Effector memory CD8-positive, alpha-beta T cell (primary cell): ENCODE results near the gene MRPS35.
A peak's percentile ranks its signal among the peaks of the same experiment; 100 is the strongest.

Experiments
- ATAC-seq: fragments of 150-1000 bp; cut with Tn5 transposase; replicated peaks from 2 replicates; pipeline ENCODE4 v1.10.0; 2021; ENCODE audit warnings: mild to moderate bottlenecking, moderate library complexity
- DNase-seq, 3 experiments: peaks; one replicate each; pipeline ENCODE4 v3.0.0; 2021
- H3K27ac Mint-ChIP-seq, 2 donors: one replicate each; pipeline ENCODE4 v1.8.0; 2022; ENCODE audit warnings: mild to moderate bottlenecking in 2 of 2, mixed read lengths in 2 of 2, moderate library complexity in 2 of 2
- H3K27me3 Mint-ChIP-seq, 2 donors: one replicate each; pipeline ENCODE4 v1.8.0; 2022; ENCODE audit warnings: mixed read lengths in 2 of 2
- H3K36me3 Mint-ChIP-seq: one replicate; pipeline ENCODE4 v1.8.0; 2022; ENCODE audit warnings: mild to moderate bottlenecking, moderate library complexity, mixed read lengths; ENCODE audit not compliant: insufficient read depth
- H3K4me1 Mint-ChIP-seq, 2 donors: one replicate each; pipeline ENCODE4 v1.8.0; 2022; ENCODE audit warnings: low read depth in 2 of 2, mixed read lengths in 2 of 2
- H3K4me3 Mint-ChIP-seq, 2 donors: one replicate each; pipeline ENCODE4 v1.8.0; 2022; ENCODE audit warnings: mild to moderate bottlenecking in 2 of 2, mixed read lengths in 2 of 2, moderate library complexity in 2 of 2
- H3K9me3 Mint-ChIP-seq, 2 donors: one replicate each; pipeline ENCODE4 v1.8.0; 2022; ENCODE audit warnings: mixed read lengths in 2 of 2

Gene MRPS35

DNA sequence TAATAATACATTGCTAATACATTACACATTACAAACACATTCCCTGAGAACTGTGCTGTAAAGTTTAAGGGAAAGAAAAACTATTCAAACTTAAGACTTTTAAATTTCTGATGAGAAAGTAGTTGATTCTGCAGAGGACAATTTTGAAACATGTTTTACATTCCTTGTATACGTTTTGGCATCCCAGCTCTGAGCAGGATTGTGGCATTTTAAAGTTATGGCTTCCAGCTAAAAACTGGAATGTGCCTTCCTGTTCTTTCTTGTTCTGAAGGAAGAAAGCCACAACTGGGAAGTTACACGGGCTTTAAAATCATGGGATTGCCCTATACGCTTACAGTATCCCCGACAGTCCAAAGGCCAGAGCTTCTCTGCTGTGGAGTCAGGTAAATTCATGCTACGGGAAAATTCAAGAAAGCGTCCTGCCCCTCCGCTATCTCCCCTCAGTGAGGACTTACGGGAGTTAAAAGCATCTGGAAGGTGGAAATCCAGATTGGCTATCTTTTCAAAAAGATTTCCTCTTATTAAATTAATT, 58.6 kb downstream of the MRPS35 start:
- no peak overlapping the region for H3K27ac Mint-ChIP-seq
- no peak overlapping the region for H3K4me3 Mint-ChIP-seq
- H3K4me1 Mint-ChIP-seq, result no peaks in the 10 kb centered on the region
- no peaks in the 10 kb centered on the region for H3K9me3 Mint-ChIP-seq
- DNase-seq, result no peak
- no peak for ATAC-seq
- H3K27me3 Mint-ChIP-seq, result no peaks in the 10 kb centered on the region
- H3K36me3 Mint-ChIP-seq, result no peaks in the 10 kb centered on the region

DNA sequence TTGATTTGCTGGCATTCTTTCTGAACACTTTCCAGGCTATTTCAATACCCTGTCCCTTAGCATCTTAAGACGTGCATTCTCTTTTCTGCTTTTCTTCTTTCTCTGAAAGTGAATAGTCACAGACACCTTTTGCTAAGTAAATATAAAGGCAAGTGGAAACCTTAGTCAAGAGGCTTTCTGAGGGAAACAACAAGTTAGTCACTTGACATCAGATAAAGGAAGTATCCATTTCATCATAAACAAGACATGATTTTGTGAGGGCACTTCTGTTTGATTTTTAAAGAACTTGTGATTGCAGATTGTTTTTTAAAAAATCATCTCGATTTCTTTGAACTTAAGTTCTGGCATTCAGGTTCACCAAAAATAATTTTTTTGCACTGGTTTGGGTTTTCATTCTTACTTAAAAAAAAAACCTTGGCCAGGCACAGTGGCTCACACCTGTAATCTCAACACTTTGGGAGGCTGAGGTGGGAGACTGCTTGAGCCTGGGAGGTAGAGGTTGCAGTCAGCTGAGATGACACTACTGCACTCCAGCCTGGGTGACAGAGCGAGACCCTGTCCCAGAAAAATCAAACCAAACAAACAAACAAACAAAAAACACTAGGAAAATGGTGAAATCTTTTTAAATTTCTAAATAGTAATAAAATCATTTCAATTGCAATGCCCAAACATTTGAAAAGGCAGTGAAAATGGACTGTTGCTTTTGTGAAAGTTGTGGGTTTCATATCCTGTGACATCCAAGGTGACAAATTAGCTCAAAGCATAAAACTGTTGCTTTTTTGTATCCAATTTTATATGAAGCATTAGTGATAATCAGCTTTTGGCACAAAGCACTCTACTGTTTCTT, 61.1 kb downstream of the MRPS35 start:
- Mint-ChIP-seq H3K27me3 (no peaks in the 10 kb centered on the region), H3K9me3 (no peaks in the 10 kb centered on the region), H3K4me1 (no peaks in the 10 kb centered on the region), H3K27ac (no peak overlapping the region), H3K4me3 (no peak overlapping the region), H3K36me3 (no peaks in the 10 kb centered on the region)
- DNase-seq (no peak), ATAC-seq (no peak)

DNA sequence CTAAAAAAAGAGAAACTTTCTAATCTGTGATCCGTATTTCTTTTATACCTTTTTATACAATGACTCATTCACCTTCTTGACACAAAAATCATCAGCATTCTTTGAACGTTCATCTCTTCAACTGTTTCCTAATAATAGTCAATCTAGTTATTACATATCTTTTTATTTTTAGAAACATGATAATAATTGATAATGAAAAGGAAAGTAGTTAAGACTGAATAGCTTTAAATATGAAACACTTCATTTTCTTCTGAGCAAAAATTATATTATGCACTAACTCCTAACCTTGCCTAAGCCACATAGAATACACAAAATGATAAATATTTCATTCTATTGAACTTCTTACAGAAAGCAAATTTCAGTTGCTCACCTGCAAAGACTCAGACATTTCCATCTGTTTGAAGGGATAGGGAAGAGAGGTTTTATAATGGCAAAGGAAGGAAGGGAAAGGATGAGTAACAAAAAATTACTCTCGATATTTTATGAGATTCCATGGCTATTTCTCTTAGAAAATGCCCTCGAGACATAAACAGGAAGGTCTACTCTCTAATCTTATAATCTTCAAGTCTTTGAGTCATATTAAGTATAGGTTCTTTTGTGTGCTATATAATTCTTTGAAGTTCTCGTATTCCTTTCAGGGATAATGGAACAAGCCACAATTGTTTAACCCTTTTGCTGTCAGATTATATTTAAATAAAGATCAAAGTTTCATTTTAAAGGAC, 61.9 kb downstream of the MRPS35 start:
- H3K4me3 Mint-ChIP-seq, result no peak overlapping the region

DNA sequence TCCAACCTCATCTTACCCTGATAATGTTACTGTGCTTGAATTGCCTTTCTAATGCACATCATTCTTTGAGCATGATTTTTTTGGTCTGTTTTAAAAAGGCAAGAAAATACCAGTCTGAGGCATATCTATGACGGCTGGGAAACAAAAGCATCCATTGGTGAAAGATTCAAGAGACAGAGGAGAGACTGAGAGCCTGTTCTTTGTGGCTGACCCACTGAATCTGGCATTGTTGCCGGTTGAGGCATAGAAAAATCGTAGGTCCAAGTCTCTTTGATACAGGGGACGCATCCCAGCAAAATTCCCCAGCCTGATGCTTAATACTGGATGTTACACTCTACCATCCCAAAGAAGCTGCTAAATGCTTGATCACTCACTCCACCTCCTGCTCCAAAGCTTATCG, 66.5 kb downstream of the MRPS35 start:
- no peaks in the 10 kb centered on the region for H3K9me3 Mint-ChIP-seq
- ATAC-seq (no peak), DNase-seq (no peak)
- H3K4me1 Mint-ChIP-seq, result peaks cover 11 to 17% of the 10 kb centered on the region in 2 donors
- H3K36me3 Mint-ChIP-seq, result peaks cover 4% of the 10 kb centered on the region
- H3K27ac Mint-ChIP-seq, result no peak overlapping the region
- no peak overlapping the region for H3K4me3 Mint-ChIP-seq
- H3K27me3 Mint-ChIP-seq, result no peaks in the 10 kb centered on the region

More for the DNA sequence above, 61.9 kb downstream of the MRPS35 start:
- no peak for DNase-seq
- Mint-ChIP-seq H3K9me3 (no peaks in the 10 kb centered on the region), H3K27ac (no peak overlapping the region), H3K4me1 (no peaks in the 10 kb centered on the region), H3K36me3 (no peaks in the 10 kb centered on the region), H3K27me3 (no peaks in the 10 kb centered on the region)
- no peak for ATAC-seq

DNA sequence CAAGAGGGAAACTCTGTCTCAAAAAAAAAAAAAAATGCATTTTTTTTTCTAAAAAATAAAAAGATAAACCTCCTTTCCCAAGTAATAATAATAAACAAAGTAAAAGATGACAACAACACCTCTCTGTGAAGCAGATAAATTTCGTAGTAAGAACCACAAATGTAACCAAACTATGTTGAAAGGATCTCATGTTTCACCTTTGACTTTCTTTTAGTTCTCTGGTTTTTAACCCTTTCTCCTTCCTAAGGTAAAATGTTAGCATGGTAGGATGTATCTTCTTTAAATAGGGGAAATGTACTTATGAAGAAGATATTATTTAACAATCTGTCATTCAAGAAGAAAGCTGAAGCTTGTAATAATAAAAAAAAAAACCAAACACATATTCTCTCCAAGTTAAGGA, 67.6 kb downstream of the MRPS35 start:
- Mint-ChIP-seq H3K27me3 (no peaks in the 10 kb centered on the region), H3K4me1 (peaks cover 17 to 26% of the 10 kb centered on the region in 2 donors), H3K9me3 (no peaks in the 10 kb centered on the region), H3K4me3 (peak overlapping the region; percentile 30 to 85), H3K36me3 (peaks cover 4% of the 10 kb centered on the region), H3K27ac (no peak overlapping the region)
- ATAC-seq, result no peak
- no peak for DNase-seq

DNA sequence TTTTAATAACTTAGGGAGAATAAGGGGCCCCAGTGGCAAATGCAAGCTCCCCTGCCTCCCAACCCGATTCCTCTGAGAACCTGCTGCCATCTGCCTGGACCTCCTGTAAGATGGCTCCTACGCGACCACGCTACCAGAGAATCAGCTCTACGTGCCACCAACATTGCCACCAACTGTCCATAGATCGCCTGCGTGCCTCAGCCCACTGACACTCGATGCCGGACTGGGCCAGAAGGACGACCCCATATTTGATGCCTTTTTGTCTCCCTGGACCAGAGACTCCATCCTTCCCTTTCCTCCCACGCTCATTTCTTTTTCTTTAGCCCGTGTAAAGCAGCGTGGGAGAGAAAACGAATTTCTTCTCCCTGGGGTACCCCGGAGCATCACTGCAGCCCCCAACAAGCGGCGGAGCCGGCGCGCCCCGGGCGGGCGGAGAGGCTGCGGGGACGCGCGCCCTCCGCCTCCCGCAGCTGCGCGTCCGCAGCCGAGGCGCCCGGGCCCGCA, 68.8 kb downstream of the MRPS35 start:
- Mint-ChIP-seq H3K36me3 (peaks cover 7% of the 10 kb centered on the region), H3K4me1 (peaks cover 19 to 31% of the 10 kb centered on the region in 2 donors), H3K9me3 (no peaks in the 10 kb centered on the region), H3K27me3 (no peaks in the 10 kb centered on the region), H3K27ac (peak overlapping the region; percentile 60 to 75), H3K4me3 (peak overlapping the region; percentile 85 to 87)
- ATAC-seq (peak; percentile 50), DNase-seq (no peak)

DNA sequence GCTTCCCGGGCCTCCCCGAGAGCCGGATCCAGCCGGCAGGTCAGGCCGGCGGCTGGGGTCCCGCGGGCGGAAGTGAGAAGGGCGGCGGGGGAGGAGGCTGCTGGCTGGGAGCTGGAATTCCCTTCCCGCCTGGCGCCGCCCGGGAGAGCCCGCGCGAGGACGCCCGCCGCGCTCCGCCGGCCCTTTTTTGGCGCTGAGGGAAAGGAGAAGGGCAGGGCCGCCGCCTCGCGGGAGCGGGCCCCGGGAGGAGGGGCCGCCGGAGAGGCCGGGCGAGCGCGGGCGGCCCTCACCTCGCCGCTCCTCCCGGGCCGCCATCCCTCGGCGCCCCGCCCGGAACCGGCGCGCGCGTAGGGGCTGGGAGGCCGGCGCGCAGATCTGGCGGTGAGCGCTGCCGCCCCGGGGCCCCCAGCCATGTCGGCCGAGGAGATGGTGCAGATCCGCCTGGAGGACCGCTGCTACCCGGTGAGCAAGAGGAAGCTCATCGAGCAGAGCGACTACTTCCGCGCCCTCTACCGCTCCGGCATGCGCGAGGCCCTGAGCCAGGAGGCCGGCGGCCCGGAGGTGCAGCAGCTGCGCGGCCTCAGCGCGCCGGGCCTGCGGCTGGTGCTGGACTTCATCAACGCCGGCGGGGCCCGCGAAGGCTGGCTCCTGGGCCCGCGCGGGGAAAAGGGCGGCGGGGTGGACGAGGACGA, 69.4 kb downstream of the MRPS35 start, which contains the start of the genes KLHL42 and MANSC4:
Gene KLHL42, plus strand, starts transcription at position 314 of the 692 bp plus-strand sequence. Its CDS starts 98 bp downstream, at position 412.
Gene MANSC4, minus strand, starts transcription at position 317 of the 692 bp plus-strand sequence. CDS start 8,960 bp downstream, outside the sequence.
- DNase-seq, result peak; percentile 56 to 60 (median 57)
- Mint-ChIP-seq H3K36me3 (peaks cover 7% of the 10 kb centered on the region), H3K4me1 (peaks cover 24 to 31% of the 10 kb centered on the region in 2 donors), H3K9me3 (no peaks in the 10 kb centered on the region), H3K27me3 (no peaks in the 10 kb centered on the region), H3K4me3 (peak within 1 kb of the TSS; percentile 85 to 87), H3K27ac (peak within 1 kb of the TSS; percentile 60 to 80)
- ATAC-seq, result peak; percentile 81

DNA sequence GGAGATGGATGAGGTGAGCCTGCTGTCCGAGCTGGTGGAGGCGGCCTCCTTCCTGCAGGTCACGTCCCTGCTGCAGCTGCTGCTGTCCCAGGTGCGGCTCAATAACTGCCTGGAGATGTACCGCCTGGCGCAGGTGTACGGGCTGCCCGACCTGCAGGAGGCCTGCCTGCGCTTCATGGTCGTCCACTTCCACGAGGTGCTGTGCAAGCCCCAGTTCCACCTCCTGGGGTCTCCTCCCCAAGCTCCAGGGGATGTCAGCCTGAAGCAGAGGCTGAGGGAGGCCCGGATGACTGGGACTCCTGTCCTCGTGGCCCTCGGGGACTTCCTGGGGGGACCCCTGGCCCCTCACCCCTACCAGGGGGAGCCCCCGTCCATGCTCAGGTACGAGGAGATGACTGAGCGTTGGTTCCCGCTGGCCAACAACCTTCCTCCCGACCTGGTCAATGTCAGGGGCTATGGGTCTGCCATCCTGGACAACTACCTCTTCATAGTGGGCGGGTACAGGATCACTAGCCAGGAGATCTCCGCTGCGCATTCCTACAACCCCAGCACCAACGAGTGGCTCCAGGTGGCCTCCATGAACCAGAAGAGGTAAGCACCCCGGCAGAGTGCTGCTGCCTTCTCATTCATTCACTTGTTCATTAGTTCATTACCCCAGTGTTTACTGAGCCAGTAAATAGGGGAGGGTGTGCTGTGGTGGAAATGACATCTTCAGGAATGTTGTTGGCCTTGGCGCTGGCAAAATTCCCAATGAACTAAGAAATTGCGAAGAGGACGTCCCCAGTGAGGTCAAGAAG, 70.2 kb downstream of the MRPS35 start:
- DNase-seq, result no peak
- peak overlapping the region; percentile 76 to 85 for H3K4me3 Mint-ChIP-seq
- peak overlapping the region; percentile 51 to 80 for H3K27ac Mint-ChIP-seq
- peaks cover 7% of the 10 kb centered on the region for H3K36me3 Mint-ChIP-seq
- ATAC-seq, result peak; percentile 39
- peaks cover 26 to 36% of the 10 kb centered on the region in 2 donors for H3K4me1 Mint-ChIP-seq
- no peaks in the 10 kb centered on the region for H3K9me3 Mint-ChIP-seq
- H3K27me3 Mint-ChIP-seq, result no peaks in the 10 kb centered on the region

DNA sequence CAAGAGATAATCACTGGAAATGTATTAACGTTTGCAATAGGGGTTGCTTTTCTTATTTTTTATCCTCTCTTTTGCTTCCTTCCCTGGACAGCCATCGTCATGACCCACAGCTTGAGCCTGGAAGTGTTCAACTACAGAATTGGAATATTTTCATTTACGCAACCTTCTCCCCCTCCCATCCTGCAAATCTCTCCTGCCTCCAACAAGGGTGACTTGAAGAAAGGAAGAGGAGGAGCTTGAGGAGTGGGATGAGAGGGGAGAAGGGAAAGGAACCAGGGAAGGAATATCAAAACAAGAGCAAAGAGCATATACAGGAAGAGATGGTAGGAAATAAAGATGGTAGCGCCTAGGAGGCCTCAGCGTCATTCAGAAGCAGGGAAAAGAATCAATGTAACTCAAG, 71.0 kb downstream of the MRPS35 start:
- Mint-ChIP-seq H3K27ac (peak overlapping the region in 1 of 2 donors; percentile 5), H3K27me3 (no peaks in the 10 kb centered on the region), H3K4me3 (peak overlapping the region; percentile 76 to 85), H3K4me1 (peaks cover 26 to 40% of the 10 kb centered on the region in 2 donors), H3K9me3 (no peaks in the 10 kb centered on the region), H3K36me3 (peaks cover 7% of the 10 kb centered on the region)
- no peak for DNase-seq
- ATAC-seq, result no peak

DNA sequence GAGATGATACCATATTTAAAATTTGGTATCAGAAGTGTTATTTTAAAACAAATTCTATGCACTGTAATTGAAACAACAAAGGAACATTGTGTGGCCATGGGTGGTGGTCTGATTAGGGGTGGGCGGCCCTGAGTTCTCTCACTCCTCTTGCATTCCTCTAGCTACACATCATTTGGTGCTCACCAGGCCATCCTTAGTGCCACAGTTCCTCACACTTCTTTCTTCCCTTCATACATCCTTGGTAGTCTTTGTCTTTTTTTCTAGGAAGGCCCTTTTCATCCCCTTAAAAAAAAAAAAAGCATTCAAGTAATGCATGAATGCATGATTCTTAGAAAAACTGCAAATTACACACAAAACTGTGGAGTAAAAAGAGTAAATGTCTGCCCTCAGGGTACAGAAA, 71.8 kb downstream of the MRPS35 start:
- Mint-ChIP-seq H3K9me3 (no peaks in the 10 kb centered on the region), H3K36me3 (peaks cover 7% of the 10 kb centered on the region), H3K4me1 (peaks cover 26 to 41% of the 10 kb centered on the region in 2 donors), H3K27ac (no peak overlapping the region), H3K27me3 (no peaks in the 10 kb centered on the region), H3K4me3 (peak overlapping the region in 1 of 2 donors; percentile 85)
- no peak for DNase-seq
- no peak for ATAC-seq

DNA sequence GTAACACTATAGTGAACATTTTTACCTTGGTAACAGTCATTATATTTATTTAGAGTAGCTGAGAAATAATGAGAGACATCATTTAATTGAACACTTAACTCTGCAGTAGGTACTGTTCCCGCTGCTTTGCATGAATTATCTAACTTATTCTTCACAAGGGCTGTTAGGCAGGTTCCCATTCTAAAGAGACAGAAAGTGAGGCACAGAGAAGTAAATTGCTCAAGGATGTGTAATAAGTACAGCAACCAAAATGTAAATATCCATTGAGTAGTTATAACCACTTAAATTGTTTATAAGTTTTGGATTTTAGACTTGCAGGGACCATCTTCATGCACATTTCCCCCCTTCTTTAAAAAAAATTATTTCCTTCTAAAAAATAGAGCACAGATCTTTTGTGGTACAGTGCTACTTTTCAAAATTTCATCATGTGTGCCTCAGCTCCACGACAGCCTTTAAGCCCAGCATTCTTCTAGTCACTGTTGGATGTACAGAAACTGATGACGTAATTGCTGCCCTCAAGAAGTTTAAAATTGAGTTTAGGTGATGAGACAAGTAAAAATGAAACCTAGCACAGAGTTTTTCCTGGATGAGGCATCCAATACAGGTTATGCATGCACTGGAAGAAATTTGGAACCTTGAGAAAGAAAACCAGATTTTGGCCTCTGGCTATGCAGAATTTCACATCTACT, 75.4 kb downstream of the MRPS35 start:
- H3K4me1 Mint-ChIP-seq, result peaks cover 26 to 52% of the 10 kb centered on the region in 2 donors
- no peaks in the 10 kb centered on the region for H3K9me3 Mint-ChIP-seq
- peaks cover 3% of the 10 kb centered on the region for H3K36me3 Mint-ChIP-seq
- ATAC-seq (no peak), DNase-seq (no peak)
- no peak overlapping the region for H3K27ac Mint-ChIP-seq
- no peak overlapping the region for H3K4me3 Mint-ChIP-seq
- H3K27me3 Mint-ChIP-seq, result no peaks in the 10 kb centered on the region

DNA sequence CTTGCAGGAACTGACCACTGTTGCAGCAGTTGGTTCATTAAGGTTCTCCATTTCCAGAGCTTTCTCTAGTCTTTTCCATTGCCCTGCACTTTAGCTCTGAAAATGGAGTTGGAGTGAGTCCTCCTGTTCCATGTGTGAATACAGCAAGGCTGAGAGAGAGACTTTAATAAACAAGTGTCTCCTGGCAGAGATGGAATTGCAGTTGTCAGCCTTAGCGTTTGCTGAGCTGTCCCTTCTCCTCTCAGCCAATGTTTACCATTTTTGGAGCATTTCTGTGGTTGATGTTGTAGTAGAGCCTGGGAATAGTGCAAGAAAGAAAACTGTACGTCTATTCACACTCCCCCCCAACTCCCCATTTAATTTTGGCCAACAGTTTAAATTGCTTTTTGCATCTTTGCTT, 76.9 kb downstream of the MRPS35 start:
- Mint-ChIP-seq H3K4me3 (no peak overlapping the region), H3K27me3 (no peaks in the 10 kb centered on the region), H3K36me3 (peaks cover 14% of the 10 kb centered on the region), H3K4me1 (peaks cover 17 to 37% of the 10 kb centered on the region in 2 donors), H3K27ac (no peak overlapping the region), H3K9me3 (no peaks in the 10 kb centered on the region)
- no peak for DNase-seq
- ATAC-seq, result no peak
